ENCODE measurements around the gene PALLD.

- no peak for TF ChIP-seq CTCF (IDR thresholded peaks at IDR 0.05; ENCODE audit: borderline replicate concordance, extremely low read depth, low read length, poor library complexity, severe bottlenecking)
- TF ChIP-seq EZH2 (IDR thresholded peaks at IDR 0.05; ENCODE audit: borderline replicate concordance, low read depth, low read length, severe bottlenecking) = no peak
Observed at GRCh38 chr4:168490711-168491110, 6.1 kb upstream of the PALLD start.
